ENCODE measurements around the gene EDN2. TPM values are rescaled to one million over a fixed set of nuclear protein-coding genes. Genes with fewer than 3 reads are reported as not detected.

The EDN2 gene
- total RNA-seq, 1 experiment from 2014 or later = 0.24 TPM

GRCh38 chr1:41438711-41439110 lies 45.8 kb downstream of the EDN2 start:
- Histone ChIP-seq H2AFZ (ENCODE audit: low read length) (no peak overlapping the region), H3K79me1 (ENCODE audit: insufficient read depth, low read depth, low read length, poor library complexity, severe bottlenecking) (no peaks in the 10 kb centered on the region), H3K4ac (ENCODE audit: low read depth, low read length) (no peak overlapping the region), H3K27ac (ENCODE audit: insufficient read length, low read depth, low read length) (no peak overlapping the region), H4K5ac (ENCODE audit: insufficient read length, low read depth, low read length) (no peak overlapping the region), H3K56ac (ENCODE audit: insufficient read length, low read depth, low read length) (no peak overlapping the region), H2AK5ac (ENCODE audit: insufficient read length, low read length) (no peak overlapping the region), H3K14ac (ENCODE audit: insufficient read depth, low read length) (no peak overlapping the region), H3K4me2 (ENCODE audit: insufficient read depth, insufficient read length, low read length) (no peak overlapping the region), H3K18ac (ENCODE audit: insufficient read length, low read depth, low read length) (no peak overlapping the region), H3K9ac (ENCODE audit: extremely low read depth, insufficient read length, low read length) (no peak overlapping the region), H3K4me1 (ENCODE audit: insufficient read depth, low read length) (no peaks in the 10 kb centered on the region), H3K23me2 (ENCODE audit: insufficient read length, low read depth, low read length, poor library complexity, severe bottlenecking) (no peaks in the 10 kb centered on the region), H4K91ac (ENCODE audit: insufficient read length, low read depth, low read length) (no peak overlapping the region), H4K20me1 (ENCODE audit: control insufficient read depth, insufficient read depth, insufficient read length) (no peaks in the 10 kb centered on the region), H2BK120ac (ENCODE audit: low read depth, low read length, poor library complexity, severe bottlenecking) (no peak overlapping the region), H2BK5ac (ENCODE audit: insufficient read length, low read length) (no peak overlapping the region), H3K9me3 (ENCODE audit: control insufficient read depth, low read depth, low read length) (no peaks in the 10 kb centered on the region), H2BK20ac (ENCODE audit: low read depth, low read length, poor library complexity, severe bottlenecking) (no peak overlapping the region), H4K8ac (replicated peaks; ENCODE audit: insufficient read length, low read depth, low read length) (no peak overlapping the region), H3T11ph (ENCODE audit: low read length) (no peak overlapping the region), H3K23ac (ENCODE audit: insufficient read length, low read depth, low read length) (no peak overlapping the region), H2BK15ac (ENCODE audit: low read depth, low read length) (no peak overlapping the region), H3K27me3 (ENCODE audit: insufficient read depth, low read length) (no peaks in the 10 kb centered on the region), H2BK12ac (ENCODE audit: insufficient read length, low read depth, low read length) (no peak overlapping the region), H3K79me2 (ENCODE audit: insufficient read depth, low read length) (no peaks in the 10 kb centered on the region)
- no CpG with 5 or more reads among the region's 1 CpG for WGBS (ENCODE audit: extremely low coverage, insufficient read length, low lambda C conversion rate)
- H3K36me3 Mint-ChIP-seq (ENCODE audit: insufficient read depth in 1 of 3, low read depth in 3 of 3) = no peaks in the 10 kb centered on the region
- peaks cover 0 to 6% of the 10 kb centered on the region in 2 experiments; a peak in 3 of 5 replicates for H3K9me3 Mint-ChIP-seq
- H3K27ac Mint-ChIP-seq = no peak overlapping the region
- H3K27me3 Mint-ChIP-seq (ENCODE audit: low read depth) = peaks cover 18% of the 10 kb centered on the region
- H3K4me1 Mint-ChIP-seq = peaks cover 22 to 33% of the 10 kb centered on the region in 2 experiments
- H3K4me3 Mint-ChIP-seq = no peak overlapping the region
- TF ChIP-seq CTCF (conservative IDR thresholded peaks at IDR 0.05) = no peak
- DNase-seq = no peak

All from H9 (cell line).